Measurements from ENCODE around the gene MROH9. TPM values are rescaled to one million over a fixed set of nuclear protein-coding genes. Genes with fewer than 3 reads are reported as not detected.
"Not testable (repeated sequence)": the region's sequence is repeated elsewhere in the genome, so short reads cannot be mapped to it uniquely, and the experiment has no call there.

MROH9 gene
- total and polyA plus RNA-seq, 2 experiments from 2014 or later = 0.16 TPM; not detected in 1

DNA sequence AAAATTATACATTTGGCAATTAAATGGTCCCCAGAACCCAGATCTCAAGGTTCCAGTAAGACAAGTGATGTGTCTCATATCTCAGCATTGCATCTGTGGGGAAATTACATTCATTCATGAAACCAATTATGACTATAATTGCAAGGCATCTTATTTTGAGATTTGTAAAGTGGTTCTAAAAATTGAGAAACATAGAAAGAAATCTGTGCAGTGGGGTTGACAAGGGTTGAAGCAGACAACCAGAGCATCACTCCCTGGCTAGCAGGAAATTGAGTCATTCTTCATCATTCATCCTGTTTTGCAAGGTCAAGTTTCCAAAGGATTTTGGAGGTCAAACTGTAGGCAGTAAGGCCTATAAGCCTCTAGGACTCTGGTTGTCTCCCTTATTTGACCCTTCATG is 25.1 kb upstream of the MROH9 start:
- Histone ChIP-seq H3F3A (ENCODE audit: insufficient read depth) (peaks cover 25% of the 10 kb centered on the region), H3K27ac (peak overlapping the region; percentile 63), H3K9me3 (ENCODE audit: low read depth) (no peaks in the 10 kb centered on the region), H3K9ac (no peak overlapping the region), H3K4me1 (ENCODE audit: insufficient read depth) (peaks cover 17% of the 10 kb centered on the region), H4K20me1 (ENCODE audit: insufficient read depth) (no peaks in the 10 kb centered on the region), H3K36me3 (ENCODE audit: low read depth) (no peaks in the 10 kb centered on the region), H3K79me2 (ENCODE audit: insufficient read depth) (no peaks in the 10 kb centered on the region), H3K9me2 (ENCODE audit: insufficient read depth) (no peaks in the 10 kb centered on the region), H2AFZ (0 out of 2 replicates have a peak overlapping the region, but pooled peaks have one; percentile 22), H3K4me3 (no peak overlapping the region), H3K27me3 (replicated peaks; ENCODE audit: insufficient read depth) (no peaks in the 10 kb centered on the region), H3K4me2 (ENCODE audit: unreplicated experiment) (peak overlapping the region; percentile 37)
- TF ChIP-seq EZH2 (IDR thresholded peaks at IDR 0.05; ENCODE audit: insufficient read depth, poor library complexity, severe bottlenecking) (no peak), EZH2phosphoT487 (IDR thresholded peaks at IDR 0.05; ENCODE audit: insufficient read depth, low read depth) (no peak)
- DNase-seq = peak; percentile 86
- in situ Hi-C loops (cut with MboI) = no loop called here

DNA sequence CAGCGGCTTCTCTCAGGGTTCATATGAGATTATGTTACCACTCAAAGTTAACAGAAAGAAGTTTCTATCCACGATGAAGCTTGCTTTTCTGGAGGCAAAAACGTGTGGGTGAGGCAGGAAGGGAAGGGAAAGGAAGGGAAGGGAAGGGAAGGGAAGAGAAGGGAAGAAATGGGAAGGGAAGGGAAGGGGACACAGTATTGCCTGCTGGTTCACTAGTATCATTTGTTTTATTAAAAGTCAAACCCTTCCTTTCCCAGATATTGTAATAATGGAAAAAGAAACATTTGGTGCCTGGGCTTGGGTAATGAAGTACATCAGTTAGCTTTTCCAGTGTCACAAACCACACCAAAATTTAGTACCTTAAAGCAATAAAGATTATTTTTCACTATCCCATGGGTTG is 18.0 kb upstream of the MROH9 start:
- no peak for TF ChIP-seq EZH2phosphoT487 (IDR thresholded peaks at IDR 0.05; ENCODE audit: insufficient read depth, low read depth)
- TF ChIP-seq EZH2 (IDR thresholded peaks at IDR 0.05; ENCODE audit: insufficient read depth, poor library complexity, severe bottlenecking) = no peak
- in situ Hi-C loops (cut with MboI) = no loop called here
- H3K27ac ChIP-seq = no peak overlapping the region
- peaks cover 4% of the 10 kb centered on the region; the same call in 1 of the 2 replicates for H3K4me1 ChIP-seq (ENCODE audit: insufficient read depth)
- H3K27me3 ChIP-seq (replicated peaks; ENCODE audit: insufficient read depth) = no peaks in the 10 kb centered on the region
- H3K9me2 ChIP-seq (ENCODE audit: insufficient read depth) = no peaks in the 10 kb centered on the region
- no peak for DNase-seq
- no peak overlapping the region for H2AFZ ChIP-seq
- H3K79me2 ChIP-seq (ENCODE audit: insufficient read depth) = no peaks in the 10 kb centered on the region
- H4K20me1 ChIP-seq (ENCODE audit: insufficient read depth) = no peaks in the 10 kb centered on the region
- no peaks in the 10 kb centered on the region for H3F3A ChIP-seq (ENCODE audit: insufficient read depth)
- H3K36me3 ChIP-seq (ENCODE audit: low read depth) = peaks cover 7% of the 10 kb centered on the region; the same call in 1 of the 2 replicates
- no peak overlapping the region for H3K4me2 ChIP-seq (ENCODE audit: unreplicated experiment)
- WGBS, 2 experiments (ENCODE audit: low coverage in 1 of 2, low lambda C conversion rate in 2 of 2, missing lambda C conversion rate in 2 of 2) = 91 to 95% methylated on average over 3 of the region's 3 CpGs
- peaks cover 11% of the 10 kb centered on the region for H3K9me3 ChIP-seq (ENCODE audit: low read depth)
- no peak overlapping the region for H3K9ac ChIP-seq
- H3K4me3 ChIP-seq = no peak overlapping the region

DNA sequence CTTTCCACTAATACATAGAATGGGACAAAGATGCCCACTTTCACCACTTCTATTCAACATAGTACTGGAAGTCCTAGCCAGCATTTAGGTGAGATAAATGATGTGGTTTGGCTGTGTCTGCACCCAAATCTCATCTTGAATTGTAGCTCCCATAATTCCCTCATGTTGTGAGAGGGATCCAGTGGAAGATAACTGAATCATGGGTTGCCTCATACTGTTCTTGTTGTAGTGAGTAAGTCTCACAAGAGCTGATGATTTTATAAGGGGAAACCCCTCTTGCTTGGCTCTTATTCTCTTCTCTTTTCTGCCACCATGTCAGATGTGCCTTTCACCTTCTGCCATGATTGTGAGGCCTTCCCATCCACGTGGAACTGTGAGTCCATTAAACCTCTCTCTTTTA is 10.7 kb upstream of the MROH9 start:
- not testable (repeated sequence) for H3K36me3 ChIP-seq (ENCODE audit: low read depth); H2AFZ ChIP-seq; H4K20me1 ChIP-seq (ENCODE audit: insufficient read depth); H3K4me2 ChIP-seq (ENCODE audit: unreplicated experiment); H3K79me2 ChIP-seq (ENCODE audit: insufficient read depth); H3K9ac ChIP-seq; H3K27me3 ChIP-seq (replicated peaks; ENCODE audit: insufficient read depth); H3K9me2 ChIP-seq (ENCODE audit: insufficient read depth); H3K27ac ChIP-seq; H3K4me3 ChIP-seq
- in situ Hi-C loops (cut with MboI) = loop anchor here (10.0 kb wide), 1 partner anchor 250 kb away; no protein-coding TSS in a partner anchor
- DNase-seq = peak; percentile 50
- H3K4me1 ChIP-seq (ENCODE audit: insufficient read depth) = peaks cover 16% of the 10 kb centered on the region
- 33 to 42% methylated on average over 1 of the region's 1 CpG for WGBS, 2 experiments (ENCODE audit: low coverage in 1 of 2, low lambda C conversion rate in 2 of 2, missing lambda C conversion rate in 2 of 2)
- peaks cover 11% of the 10 kb centered on the region for H3K9me3 ChIP-seq (ENCODE audit: low read depth)
- peaks cover 15% of the 10 kb centered on the region for H3F3A ChIP-seq (ENCODE audit: insufficient read depth)

DNA sequence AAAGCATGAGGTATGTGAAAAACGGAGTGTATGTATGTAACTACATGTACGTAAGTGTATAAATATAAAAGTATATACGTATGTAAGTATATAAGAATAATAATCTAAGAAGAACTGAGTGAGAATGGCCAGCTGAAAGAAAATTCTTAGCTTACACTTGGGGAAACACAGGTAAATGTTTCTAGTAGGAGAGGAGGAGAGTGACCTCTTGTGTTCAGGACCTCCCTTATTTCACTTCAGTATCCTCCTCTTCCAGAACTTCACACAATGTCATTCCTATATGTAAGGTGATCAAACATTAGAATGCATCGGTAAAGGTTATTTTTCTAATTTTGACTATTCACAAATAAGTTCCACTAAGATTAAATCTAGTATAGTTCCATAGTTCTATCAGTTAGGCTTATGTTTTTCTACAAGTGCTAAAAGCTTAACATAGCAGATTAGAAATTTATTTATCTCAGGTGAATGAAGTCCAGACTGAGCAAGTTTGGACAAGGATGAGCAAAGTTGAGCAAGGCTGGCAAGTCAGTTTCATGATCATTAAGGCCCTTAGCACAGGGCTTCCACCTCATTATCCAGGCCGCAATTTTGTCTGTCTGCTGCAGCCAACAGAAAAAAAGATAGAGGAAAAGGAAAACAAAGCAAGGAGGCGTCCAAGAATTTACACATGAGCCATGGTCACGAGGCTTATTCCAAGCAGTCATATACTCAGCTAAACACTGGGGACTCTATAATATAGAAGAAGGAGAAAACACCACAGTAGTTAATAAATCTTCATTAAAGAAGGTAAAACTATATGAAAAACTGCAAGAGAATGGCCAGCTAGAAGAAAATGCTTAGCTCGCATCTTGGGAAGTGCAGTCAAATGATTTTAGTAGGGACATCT is 7.1 kb upstream of the MROH9 start:
- no peaks in the 10 kb centered on the region for H3K36me3 ChIP-seq (ENCODE audit: low read depth)
- peak overlapping the region; percentile 43 for H2AFZ ChIP-seq
- DNase-seq = peak; percentile 33
- TF ChIP-seq EZH2 (IDR thresholded peaks at IDR 0.05; ENCODE audit: insufficient read depth, poor library complexity, severe bottlenecking) (no peak), EZH2phosphoT487 (IDR thresholded peaks at IDR 0.05; ENCODE audit: insufficient read depth, low read depth) (no peak)
- no peak overlapping the region for H3K4me3 ChIP-seq
- H3K9me2 ChIP-seq (ENCODE audit: insufficient read depth) = no peaks in the 10 kb centered on the region
- peaks cover 27% of the 10 kb centered on the region for H3F3A ChIP-seq (ENCODE audit: insufficient read depth)
- H3K4me2 ChIP-seq (ENCODE audit: unreplicated experiment) = peak overlapping the region; percentile 97
- no peaks in the 10 kb centered on the region for H3K9me3 ChIP-seq (ENCODE audit: low read depth)
- peaks cover 27% of the 10 kb centered on the region for H3K4me1 ChIP-seq (ENCODE audit: insufficient read depth)
- no peaks in the 10 kb centered on the region for H3K79me2 ChIP-seq (ENCODE audit: insufficient read depth)
- H3K27me3 ChIP-seq (replicated peaks; ENCODE audit: insufficient read depth) = no peaks in the 10 kb centered on the region
- in situ Hi-C loops (cut with MboI) = loop anchor here (10.0 kb wide), 1 partner anchor 253 kb away; no protein-coding TSS in a partner anchor
- WGBS, 2 experiments (ENCODE audit: low coverage in 1 of 2, low lambda C conversion rate in 2 of 2, missing lambda C conversion rate in 2 of 2) = 81 to 85% methylated on average over 8 of the region's 8 CpGs
- no peaks in the 10 kb centered on the region for H4K20me1 ChIP-seq (ENCODE audit: insufficient read depth)
- H3K9ac ChIP-seq = no peak overlapping the region
- H3K27ac ChIP-seq = peak overlapping the region; percentile 83; the same call in 1 of the 2 replicates
